ENCODE measurements around the gene CACNB3.

CACNB3 gene

GRCh38 chr12:48796976-48797375 lies 21.3 kb upstream of the CACNB3 start:
- no peak for DNase-seq (ENCODE audit: low spot score)

DNA sequence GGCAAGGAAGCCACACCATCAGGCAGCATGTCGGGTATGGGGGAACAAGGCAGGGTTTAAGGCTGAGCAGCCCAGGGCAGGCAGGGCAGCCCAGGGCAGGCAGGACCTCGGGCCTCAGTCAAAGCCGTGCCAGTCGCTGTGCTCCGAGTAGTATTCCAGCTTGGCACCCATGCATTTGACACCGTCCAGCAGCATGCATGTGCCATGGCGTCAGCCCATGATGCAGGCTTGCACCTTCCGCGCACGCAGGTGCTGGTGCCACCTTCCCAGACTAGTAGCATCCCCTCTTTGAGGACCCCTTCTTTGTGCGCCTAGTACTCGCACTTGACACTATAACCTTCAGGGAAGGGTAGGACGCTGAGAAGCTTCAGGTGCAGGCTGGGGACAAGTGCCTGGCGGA lies 17.8 kb upstream of the CACNB3 start:
- in situ Hi-C loops (cut with MboI; ENCODE audit: low pct_unique_long_range_greater_than_20kb, low sequenced_read_pairs, unreplicated experiment) = no loop called here
- TF ChIP-seq, protein P1, sequence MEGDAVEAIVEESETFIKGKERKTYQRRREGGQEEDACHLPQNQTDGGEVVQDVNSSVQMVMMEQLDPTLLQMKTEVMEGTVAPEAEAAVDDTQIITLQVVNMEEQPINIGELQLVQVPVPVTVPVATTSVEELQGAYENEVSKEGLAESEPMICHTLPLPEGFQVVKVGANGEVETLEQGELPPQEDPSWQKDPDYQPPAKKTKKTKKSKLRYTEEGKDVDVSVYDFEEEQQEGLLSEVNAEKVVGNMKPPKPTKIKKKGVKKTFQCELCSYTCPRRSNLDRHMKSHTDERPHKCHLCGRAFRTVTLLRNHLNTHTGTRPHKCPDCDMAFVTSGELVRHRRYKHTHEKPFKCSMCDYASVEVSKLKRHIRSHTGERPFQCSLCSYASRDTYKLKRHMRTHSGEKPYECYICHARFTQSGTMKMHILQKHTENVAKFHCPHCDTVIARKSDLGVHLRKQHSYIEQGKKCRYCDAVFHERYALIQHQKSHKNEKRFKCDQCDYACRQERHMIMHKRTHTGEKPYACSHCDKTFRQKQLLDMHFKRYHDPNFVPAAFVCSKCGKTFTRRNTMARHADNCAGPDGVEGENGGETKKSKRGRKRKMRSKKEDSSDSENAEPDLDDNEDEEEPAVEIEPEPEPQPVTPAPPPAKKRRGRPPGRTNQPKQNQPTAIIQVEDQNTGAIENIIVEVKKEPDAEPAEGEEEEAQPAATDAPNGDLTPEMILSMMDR (IDR thresholded peaks at IDR 0.05; ENCODE audit: extremely low read depth, insufficient read depth, missing control alignments) = no peak

More at GRCh38 chr12:48796976-48797375, 21.3 kb upstream of the CACNB3 start:
- TF ChIP-seq, protein P1 (IDR thresholded peaks at IDR 0.05; ENCODE audit: extremely low read depth, insufficient read depth, missing control alignments) = no peak
- in situ Hi-C loops (cut with MboI; ENCODE audit: low pct_unique_long_range_greater_than_20kb, low sequenced_read_pairs, unreplicated experiment) = loop anchor here (5.0 kb wide), 1 partner anchor 50 kb away; no protein-coding TSS in a partner anchor

DNA sequence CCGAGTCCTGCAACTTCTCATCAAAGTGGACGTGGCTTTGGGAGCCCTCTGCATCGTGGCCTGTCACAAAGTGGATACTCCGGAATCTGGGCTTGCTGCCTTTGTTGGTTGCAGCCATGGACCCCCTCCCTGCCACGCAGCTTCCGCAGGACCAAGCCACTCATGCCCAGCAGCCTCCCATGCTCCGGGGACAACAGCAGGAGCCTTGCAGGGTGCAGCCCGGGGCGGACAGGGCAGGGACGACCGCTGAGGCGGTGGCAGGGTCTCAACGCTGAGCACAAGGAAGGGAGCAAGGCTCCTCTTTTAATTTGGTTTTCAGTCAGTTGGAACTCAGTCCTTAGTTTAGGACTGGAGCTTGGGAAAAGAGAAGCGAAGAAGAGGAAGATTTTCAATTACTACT lies 17.3 kb upstream of the CACNB3 start:
- in situ Hi-C loops (cut with MboI; ENCODE audit: low pct_unique_long_range_greater_than_20kb, low sequenced_read_pairs, unreplicated experiment) = no loop called here
- DNase-seq (ENCODE audit: low spot score) = no peak
- TF ChIP-seq, protein P1 (IDR thresholded peaks at IDR 0.05; ENCODE audit: extremely low read depth, insufficient read depth, missing control alignments) = no peak

More for the DNA sequence above, 17.8 kb upstream of the CACNB3 start:
- DNase-seq (ENCODE audit: low spot score) = no peak

GRCh38 chr12:48803675-48804074 lies 14.6 kb upstream of the CACNB3 start:
- TF ChIP-seq, protein P1 (IDR thresholded peaks at IDR 0.05; ENCODE audit: extremely low read depth, insufficient read depth, missing control alignments) = no peak
- DNase-seq (ENCODE audit: low spot score) = no peak
- in situ Hi-C loops (cut with MboI; ENCODE audit: low pct_unique_long_range_greater_than_20kb, low sequenced_read_pairs, unreplicated experiment) = no loop called here

DNA sequence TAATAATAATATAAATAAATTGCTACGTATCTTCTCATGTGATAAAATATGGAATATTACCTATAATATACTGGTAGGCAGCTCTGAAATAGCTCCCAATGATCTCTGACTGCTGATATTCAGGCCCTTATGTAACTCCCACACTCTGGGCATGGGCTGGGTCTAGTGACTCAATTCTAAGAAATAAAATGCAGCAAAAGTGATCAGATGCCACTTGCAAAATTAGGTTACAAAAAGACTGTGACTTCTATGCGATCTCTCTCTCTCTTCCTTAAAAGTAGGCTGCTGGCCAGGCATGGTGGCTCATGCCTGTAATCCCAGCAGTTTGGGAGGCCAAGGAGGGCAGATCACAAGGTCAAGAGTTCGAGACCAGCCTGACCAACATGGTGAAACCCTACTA lies 10.3 kb upstream of the CACNB3 start:
- no peak for DNase-seq (ENCODE audit: low spot score)
- in situ Hi-C loops (cut with MboI; ENCODE audit: low pct_unique_long_range_greater_than_20kb, low sequenced_read_pairs, unreplicated experiment) = no loop called here
- TF ChIP-seq, protein P1 (IDR thresholded peaks at IDR 0.05; ENCODE audit: extremely low read depth, insufficient read depth, missing control alignments) = no peak

- TF ChIP-seq, protein P1 (IDR thresholded peaks at IDR 0.05; ENCODE audit: extremely low read depth, insufficient read depth, missing control alignments) = no peak
- no peak for DNase-seq (ENCODE audit: low spot score)
- in situ Hi-C loops (cut with MboI; ENCODE audit: low pct_unique_long_range_greater_than_20kb, low sequenced_read_pairs, unreplicated experiment) = no loop called here
These were observed 7.3 kb upstream of the CACNB3 start for GRCh38 chr12:48810903-48811431.
